GM21825 (cell line): ENCODE data around the gene S100A12.

Experiments
- ATAC-seq: cut with Tn5 transposase; IDR thresholded peaks from one replicate; pipeline ENCODE4 v1.9.1; 2021; ENCODE audit warnings: mild to moderate bottlenecking, moderate library complexity; ENCODE audit not compliant: unreplicated experiment

Gene S100A12

DNA sequence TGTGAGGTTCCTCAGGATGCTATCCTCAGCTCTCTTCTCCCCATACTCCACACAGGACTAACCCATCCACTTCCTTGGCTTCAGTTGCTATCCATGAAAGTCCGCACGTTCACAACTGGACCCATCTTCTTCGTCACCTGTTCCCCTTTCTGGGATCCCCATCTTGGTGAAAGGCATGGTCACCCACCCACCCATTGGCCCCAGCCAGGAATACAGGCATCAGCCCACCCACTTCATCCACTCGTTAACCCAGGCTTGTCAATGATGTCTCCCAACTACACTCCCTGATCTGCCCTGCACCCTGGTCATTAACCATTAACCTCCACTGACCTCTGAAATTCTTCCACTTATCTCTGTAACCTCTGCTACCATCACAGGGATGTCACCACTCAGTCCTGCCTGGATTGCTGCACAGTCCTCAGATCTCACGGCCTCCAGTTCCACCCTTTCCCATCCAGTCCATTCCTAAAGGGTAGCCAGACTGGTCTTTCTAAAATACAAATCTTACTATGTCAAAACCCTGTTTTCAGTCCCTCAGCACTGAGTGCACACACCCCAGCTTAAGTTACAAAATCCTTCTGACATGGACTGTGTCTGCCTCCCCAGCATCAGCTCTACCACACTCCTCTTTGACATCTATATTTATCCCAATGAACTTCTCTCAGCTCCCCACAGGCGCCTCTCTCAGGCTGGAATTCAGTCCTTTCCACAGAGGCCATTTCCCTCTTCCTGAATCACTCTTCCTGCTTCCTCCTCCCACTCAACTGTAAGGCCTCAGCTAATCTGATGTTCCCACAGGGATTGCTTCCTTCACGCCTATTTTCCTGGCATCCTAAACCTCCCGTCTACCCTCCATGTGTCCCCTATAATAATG, 37.2 kb downstream of the S100A12 start:
- no peak for ATAC-seq

DNA sequence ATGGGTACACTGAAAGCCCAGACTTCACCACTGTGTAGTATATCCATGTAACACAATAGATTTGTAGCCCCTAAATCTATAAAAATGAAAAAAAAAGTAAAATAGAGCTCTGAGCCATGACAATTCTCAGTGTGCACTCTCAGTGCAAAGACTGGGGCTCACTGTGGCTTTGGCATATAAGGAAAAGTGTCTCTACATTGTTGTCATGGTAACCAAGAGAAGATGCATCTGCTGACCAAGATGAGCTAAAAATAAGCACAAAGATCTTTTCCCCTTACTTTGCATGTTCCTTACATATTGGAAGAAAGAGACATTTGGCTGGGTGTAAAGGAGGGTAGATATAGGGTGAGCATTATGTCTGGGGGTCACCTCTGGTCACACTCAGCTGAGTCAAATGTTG, 38.8 kb downstream of the S100A12 start:
- ATAC-seq, result no peak

DNA sequence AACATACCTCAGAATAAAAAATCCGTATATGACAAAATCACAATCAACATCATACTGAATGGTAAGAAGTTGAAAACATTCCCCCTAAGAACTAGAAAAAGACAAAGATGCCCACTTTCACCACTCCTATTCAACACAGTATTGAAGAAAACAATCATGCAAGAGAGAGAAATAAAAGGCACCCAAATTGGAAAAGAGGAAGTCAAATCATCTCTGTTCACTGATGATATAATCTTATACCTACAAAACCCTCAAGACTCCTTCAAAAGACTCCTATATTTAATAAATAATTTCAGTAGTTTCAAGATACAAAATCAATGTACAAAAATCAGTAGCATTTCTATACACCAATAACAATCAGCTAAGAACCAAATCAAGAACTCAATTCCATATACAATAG, 41.5 kb downstream of the S100A12 start:
- ATAC-seq, result no peak

DNA sequence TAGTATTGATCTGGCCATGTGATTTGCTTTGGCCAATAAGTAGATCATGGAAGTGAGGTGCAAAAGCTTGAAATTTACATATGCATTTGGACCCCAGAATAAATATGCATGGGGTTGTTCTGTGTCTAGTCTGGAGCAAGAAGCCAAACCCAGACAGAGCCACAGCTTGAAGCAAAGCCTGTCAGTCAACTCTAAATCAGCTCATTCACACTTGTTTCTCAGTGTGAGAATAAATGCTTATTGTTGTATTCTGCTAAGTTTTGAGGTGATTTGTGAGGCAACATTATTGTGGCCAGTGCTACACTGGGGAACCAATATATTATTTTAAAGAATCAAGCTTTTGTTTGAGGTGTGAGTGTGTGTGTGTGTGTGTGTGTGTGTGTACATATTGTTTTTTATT, 50.5 kb downstream of the S100A12 start:
- no peak for ATAC-seq
